T-cell (primary cell): Measurements from ENCODE around the gene NDUFS4. TPM values are rescaled to one million over a fixed set of nuclear protein-coding genes. Genes with fewer than 3 reads are reported as not detected.

ENCODE experiments used
- ATAC-seq, 4 experiments: fragments of 200-7000 bp in 3 of 4; fragments of 150-1000 bp in 1 of 4; cut with Tn5 transposase; replicated peaks in 1 of 4; 1 replicate in 3 of 4; 2 replicates in 1 of 4; pipeline ENCODE4 v1.10.0; 2021; ENCODE audit warnings: moderate library complexity in 3 of 4, mild to moderate bottlenecking in 2 of 4, moderate number of reproducible peaks in 1 of 4
- CTCF ChIA-PET, 2 donors: fragments of 300-600 bp; sonication (Branson Sonifier 250); formaldehyde crosslinking; loops; one replicate each; lab custom pipeline; 2022; ENCODE audit warnings: antibody characterized with exemption in 2 of 2; lab: Charles Lee
- POLR2A ChIA-PET, 2 donors: fragments of 300-600 bp; sonication (Branson Sonifier 250); formaldehyde crosslinking; loops; one replicate each; lab custom pipeline; 2022; ENCODE audit warnings: antibody characterized with exemption in 2 of 2; lab: Charles Lee
- DNase-seq, 35 experiments: peaks; one replicate each; pipeline versions ENCODE4 v3.0.0 to v3.0.0-alpha.2; 2013 to 2023
- H3K27ac ChIP-seq: one replicate; pipeline ENCODE4 v1.5.1; 2013; ENCODE audit warnings: low read length
- H3K27me3 ChIP-seq, 2 experiments: replicated peaks in 1 of 2; 1 replicate in 1 of 2; 2 replicates in 1 of 2; pipeline versions ENCODE4 v1.6.1 to v1.7.0; 2013; ENCODE audit warnings: low read length in 1 of 2, mixed read lengths in 1 of 2; ENCODE audit not compliant: control insufficient read depth in 2 of 2, insufficient read depth in 2 of 2; ENCODE audit errors: extremely low read depth in 1 of 2
- H3K36me3 ChIP-seq, 2 donors: 1 replicate in 1 of 2; 2 replicates in 1 of 2; pipeline versions ENCODE4 v1.6.1 to v1.7.0; 2013; ENCODE audit warnings: low read length in 1 of 2; ENCODE audit not compliant: control insufficient read depth in 2 of 2, insufficient read depth in 1 of 2; ENCODE audit errors: extremely low read depth in 1 of 2
- H3K4me1 ChIP-seq, 2 experiments: 1 replicate in 1 of 2; 2 replicates in 1 of 2; pipeline versions ENCODE4 v1.6.1 to v1.7.0; 2013; ENCODE audit warnings: low read length in 2 of 2, mixed read lengths in 1 of 2; ENCODE audit not compliant: insufficient read depth in 2 of 2, control insufficient read depth in 1 of 2; ENCODE audit errors: extremely low read depth in 1 of 2
- H3K4me3 ChIP-seq, 2 donors: 1 replicate in 1 of 2; 2 replicates in 1 of 2; pipeline versions ENCODE4 v1.5.1 to v1.7.0; 2013; ENCODE audit warnings: mild to moderate bottlenecking in 2 of 2, low read length in 1 of 2, moderate library complexity in 1 of 2; ENCODE audit not compliant: control insufficient read depth in 1 of 2; ENCODE audit errors: extremely low read depth in 1 of 2
- H3K9me3 ChIP-seq: 2 replicates; pipeline ENCODE4 v1.7.0; 2013
- H3K27ac Mint-ChIP-seq, 2 donors: one replicate each; pipeline ENCODE4 v1.8.0; 2020 to 2021; ENCODE audit warnings: mild to moderate bottlenecking in 2 of 2, mixed read lengths in 2 of 2
- H3K27me3 Mint-ChIP-seq, 2 donors: one replicate each; pipeline ENCODE4 v1.8.0; 2021 to 2022; ENCODE audit warnings: mixed read lengths in 2 of 2
- H3K36me3 Mint-ChIP-seq: one replicate; pipeline ENCODE4 v1.8.0; 2021; ENCODE audit warnings: mixed read lengths
- H3K4me1 Mint-ChIP-seq, 3 donors: one replicate each; pipeline ENCODE4 v1.8.0; 2020 to 2022; ENCODE audit warnings: mixed read lengths in 3 of 3, mild to moderate bottlenecking in 1 of 3
- H3K4me3 Mint-ChIP-seq, 3 donors: one replicate each; pipeline ENCODE4 v1.8.0; 2020 to 2022; ENCODE audit warnings: mild to moderate bottlenecking in 3 of 3, mixed read lengths in 3 of 3, moderate library complexity in 3 of 3
- H3K9me3 Mint-ChIP-seq, 3 donors: one replicate each; pipeline ENCODE4 v1.8.0; 2020 to 2022; ENCODE audit warnings: mixed read lengths in 3 of 3
- WGBS: methylation state at CpG from one replicate; pipeline ENCODE4 v1.1.5; 2013; ENCODE audit warnings: missing lambda C conversion rate; ENCODE audit not compliant: insufficient coverage; 5-methylcytosine and 5-hydroxymethylcytosine counted together
- total RNA-seq, 35 experiments: library from RNA in 6 of 35; stranded (reverse) in 6 of 35; fragments of 120-200 nt in 1 of 35; gene quantifications; one replicate each; pipeline versions ENCODE4 v1.2.1 to v1.2.4 and lab custom pipeline; 2013 to 2026

NDUFS4 gene
- total RNA-seq, 5 donors from 2014 or later (not counting 1 experiment from before 2014, with no cell fraction given), result 22.2 to 29.5 (median 25.0) TPM

GRCh38 chr5:53552561-53552960 is 7.9 kb upstream of the NDUFS4 start:
- ChIA-PET POLR2A (no interaction called here), CTCF (no interaction called here)
- DNase-seq (no peak), ATAC-seq (no peak)
- no peak overlapping the region for H3K27ac Mint-ChIP-seq
- Histone ChIP-seq H3K27me3 (no peaks in the 10 kb centered on the region), H3K4me3 (no peak overlapping the region), H3K4me1 (no peaks in the 10 kb centered on the region), H3K36me3 (no peaks in the 10 kb centered on the region), H3K9me3 (no peaks in the 10 kb centered on the region), H3K27ac (no peak overlapping the region)
- H3K36me3 Mint-ChIP-seq, result no peaks in the 10 kb centered on the region
- H3K9me3 Mint-ChIP-seq, result no peaks in the 10 kb centered on the region
- H3K4me3 Mint-ChIP-seq, result no peak overlapping the region
- WGBS, result no CpG with 5 or more reads among the region's 3 CpGs
- H3K27me3 Mint-ChIP-seq, result peaks cover 30 to 38% of the 10 kb centered on the region in 2 donors
- H3K4me1 Mint-ChIP-seq, result no peaks in the 10 kb centered on the region

- 76% methylated on average over 3 of the region's 3 CpGs for WGBS
- Mint-ChIP-seq H3K36me3 (no peaks in the 10 kb centered on the region), H3K9me3 (peaks cover 0 to 8% (median 8%) of the 10 kb centered on the region in 3 donors), H3K4me1 (no peaks in the 10 kb centered on the region), H3K4me3 (no peak overlapping the region), H3K27ac (no peak overlapping the region), H3K27me3 (peaks cover 40 to 41% of the 10 kb centered on the region in 2 donors)
- Histone ChIP-seq H3K27me3 (no peaks in the 10 kb centered on the region), H3K4me1 (no peaks in the 10 kb centered on the region), H3K36me3 (no peaks in the 10 kb centered on the region), H3K4me3 (no peak overlapping the region), H3K27ac (no peak overlapping the region), H3K9me3 (no peaks in the 10 kb centered on the region)
- no peak for ATAC-seq
- ChIA-PET POLR2A (no interaction called here), CTCF (interaction anchor here in 1 of 2 donors (0.8 kb wide), 1 partner anchor 71 kb away, joined by 3 read pairs; no protein-coding TSS in a partner anchor)
- no peak for DNase-seq
These were observed 6.0 kb upstream of the NDUFS4 start for GRCh38 chr5:53554444-53554843.

GRCh38 chr5:53555160-53555559 is 5.3 kb upstream of the NDUFS4 start:
- no peak overlapping the region for H3K27ac Mint-ChIP-seq

GRCh38 chr5:53556001-53556400 is 4.4 kb upstream of the NDUFS4 start:
- peaks cover 0 to 8% (median 8%) of the 10 kb centered on the region in 3 donors for H3K9me3 Mint-ChIP-seq
- H3K27me3 Mint-ChIP-seq, result peaks cover 39 to 40% of the 10 kb centered on the region in 2 donors
- Histone ChIP-seq H3K4me3 (no peak overlapping the region), H3K4me1 (no peaks in the 10 kb centered on the region), H3K27me3 (no peaks in the 10 kb centered on the region), H3K36me3 (no peaks in the 10 kb centered on the region), H3K9me3 (no peaks in the 10 kb centered on the region), H3K27ac (no peak overlapping the region)
- H3K27ac Mint-ChIP-seq, result no peak overlapping the region
- H3K36me3 Mint-ChIP-seq, result no peaks in the 10 kb centered on the region
- H3K4me3 Mint-ChIP-seq, result no peak overlapping the region
- H3K4me1 Mint-ChIP-seq, result peaks cover 8 to 10% (median 9%) of the 10 kb centered on the region in 3 donors
- CTCF ChIA-PET, result no interaction called here
- ATAC-seq (no peak), DNase-seq (no peak)
- POLR2A ChIA-PET, result interaction anchor here in 1 of 2 donors (0.6 kb wide), 1 partner anchor 462 kb away, joined by 3 read pairs; no protein-coding TSS in a partner anchor

More at GRCh38 chr5:53555160-53555559, 5.3 kb upstream of the NDUFS4 start:
- Mint-ChIP-seq H3K27me3 (peaks cover 39 to 40% of the 10 kb centered on the region in 2 donors), H3K36me3 (no peaks in the 10 kb centered on the region), H3K4me3 (no peak overlapping the region), H3K9me3 (peaks cover 0 to 8% (median 8%) of the 10 kb centered on the region in 3 donors), H3K4me1 (peaks cover under 1 to 2% (median under 1%) of the 10 kb centered on the region in 3 donors)
- Histone ChIP-seq H3K27ac (no peak overlapping the region), H3K36me3 (no peaks in the 10 kb centered on the region), H3K4me3 (no peak overlapping the region), H3K9me3 (no peaks in the 10 kb centered on the region), H3K4me1 (no peaks in the 10 kb centered on the region), H3K27me3 (no peaks in the 10 kb centered on the region)
- no peak for ATAC-seq
- ChIA-PET POLR2A (no interaction called here), CTCF (interaction anchor here in 1 of 2 donors (0.8 kb wide), 1 partner anchor 70 kb away, joined by 3 read pairs; no protein-coding TSS in a partner anchor)
- DNase-seq, result no peak

- no peak overlapping the region for H3K4me3 ChIP-seq
- H3K27ac ChIP-seq, result no peak overlapping the region
- ChIA-PET POLR2A (interaction anchor here in 1 of 2 donors (0.6 kb wide), 1 partner anchor 1312 kb away, joined by 7 read pairs; no protein-coding TSS in a partner anchor), CTCF (no interaction called here)
- peaks cover 0 to 8% (median 8%) of the 10 kb centered on the region in 3 donors for H3K9me3 Mint-ChIP-seq
- no peaks in the 10 kb centered on the region for H3K27me3 ChIP-seq
- ATAC-seq (no peak), DNase-seq (no peak)
- H3K36me3 ChIP-seq, result no peaks in the 10 kb centered on the region
- H3K36me3 Mint-ChIP-seq, result no peaks in the 10 kb centered on the region
- no peak overlapping the region for H3K4me3 Mint-ChIP-seq
- peaks cover 21 to 23% (median 21%) of the 10 kb centered on the region in 3 donors for H3K4me1 Mint-ChIP-seq
- H3K9me3 ChIP-seq, result no peaks in the 10 kb centered on the region
- H3K27me3 Mint-ChIP-seq, result peaks cover 36 to 40% of the 10 kb centered on the region in 2 donors
- WGBS, result 83% methylated on average over 2 of the region's 2 CpGs
- peaks cover 0 to 7% of the 10 kb centered on the region in 2 experiments for H3K4me1 ChIP-seq
- no peak overlapping the region for H3K27ac Mint-ChIP-seq
These were observed 3.1 kb upstream of the NDUFS4 start for GRCh38 chr5:53557386-53557785.

GRCh38 chr5:53558966-53559365 is 1.5 kb upstream of the NDUFS4 start:
- no peaks in the 10 kb centered on the region for H3K27me3 ChIP-seq
- Mint-ChIP-seq H3K4me1 (peaks cover 33 to 38% (median 34%) of the 10 kb centered on the region in 3 donors), H3K27ac (no peak overlapping the region), H3K4me3 (no peak overlapping the region), H3K9me3 (peaks cover 0 to 8% (median 8%) of the 10 kb centered on the region in 3 donors), H3K27me3 (peaks cover 32 to 34% of the 10 kb centered on the region in 2 donors), H3K36me3 (peaks cover 3% of the 10 kb centered on the region)
- ATAC-seq (no peak), DNase-seq (no peak)
- H3K27ac ChIP-seq, result no peak overlapping the region
- ChIA-PET CTCF (no interaction called here), POLR2A (no interaction called here)
- H3K4me1 ChIP-seq, result peaks cover 0 to 7% of the 10 kb centered on the region in 2 experiments
- H3K9me3 ChIP-seq, result no peaks in the 10 kb centered on the region
- H3K36me3 ChIP-seq, result no peaks in the 10 kb centered on the region
- H3K4me3 ChIP-seq, result no peak overlapping the region
